Neural crest cell (in vitro differentiated cells): Measurements from ENCODE around the gene LRRC36. TPM values are rescaled to one million over a fixed set of nuclear protein-coding genes. Genes with fewer than 3 reads are reported as not detected.
"Not testable (repeated sequence)": the region's sequence is repeated elsewhere in the genome, so short reads cannot be mapped to it uniquely, and the experiment has no call there.

Source experiments
- DNase-seq: peaks from one replicate; pipeline ENCODE4 v3.0.0; 2021; ENCODE audit warnings: low read depth, mixed read lengths, low spot score
- H3K27ac Mint-ChIP-seq: one replicate; pipeline ENCODE4 v1.8.0; 2021; ENCODE audit warnings: mild to moderate bottlenecking, mixed read lengths; ENCODE audit not compliant: unreplicated experiment
- H3K27me3 Mint-ChIP-seq: 2 replicates; pipeline ENCODE4 v1.8.0; 2021; ENCODE audit warnings: low read depth, mild to moderate bottlenecking, mixed read lengths
- H3K36me3 Mint-ChIP-seq: 2 replicates; pipeline ENCODE4 v1.8.0; 2021; ENCODE audit warnings: low read depth, mild to moderate bottlenecking, mixed read lengths
- H3K4me1 Mint-ChIP-seq: 2 replicates; pipeline ENCODE4 v1.8.0; 2021; ENCODE audit warnings: mixed read lengths
- H3K4me3 Mint-ChIP-seq: one replicate; pipeline ENCODE4 v1.8.0; 2021; ENCODE audit warnings: mild to moderate bottlenecking, mixed read lengths
- H3K9me3 Mint-ChIP-seq: 2 replicates; pipeline ENCODE4 v1.8.0; 2021; ENCODE audit warnings: mixed read lengths
- total RNA-seq: library from RNA; stranded (reverse); gene quantifications from 2 replicates; pipeline ENCODE4 v1.2.1, GENCODE V29; 2021
- TF ChIP-seq, protein P1 (sequence below): fragments of 200-600 bp; sonication (generic); conservative IDR thresholded peaks from 2 replicates; pipeline ENCODE4 v1.5.0; 2021; ENCODE audit warnings: antibody characterized with exemption, mild to moderate bottlenecking

Gene LRRC36
- total RNA-seq, 1 donor from 2014 or later: 0.21 TPM

DNA sequence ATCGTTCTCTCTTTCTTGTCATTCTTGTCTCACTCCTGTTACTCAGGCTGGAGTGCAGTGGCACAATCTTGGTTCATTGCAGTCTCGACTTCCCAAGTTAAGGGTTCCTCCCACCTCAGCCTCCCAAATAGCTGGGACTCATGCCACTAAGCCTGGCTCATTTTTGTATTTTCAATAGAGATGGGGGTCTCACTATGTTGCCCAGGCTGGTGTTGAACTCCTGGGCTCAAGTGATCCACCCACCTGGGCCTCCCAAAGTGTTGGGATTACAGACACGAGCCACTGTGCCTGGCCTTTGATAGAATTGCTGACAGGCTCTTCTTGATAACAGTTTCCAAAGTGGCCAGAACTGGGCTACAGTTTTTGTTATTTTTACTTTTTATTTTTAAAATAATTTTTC lies 34.4 kb downstream of the LRRC36 start:
- no peak overlapping the region for H3K27ac Mint-ChIP-seq
- H3K4me1 Mint-ChIP-seq: peaks cover 18% of the 10 kb centered on the region
- TF ChIP-seq, protein P1, sequence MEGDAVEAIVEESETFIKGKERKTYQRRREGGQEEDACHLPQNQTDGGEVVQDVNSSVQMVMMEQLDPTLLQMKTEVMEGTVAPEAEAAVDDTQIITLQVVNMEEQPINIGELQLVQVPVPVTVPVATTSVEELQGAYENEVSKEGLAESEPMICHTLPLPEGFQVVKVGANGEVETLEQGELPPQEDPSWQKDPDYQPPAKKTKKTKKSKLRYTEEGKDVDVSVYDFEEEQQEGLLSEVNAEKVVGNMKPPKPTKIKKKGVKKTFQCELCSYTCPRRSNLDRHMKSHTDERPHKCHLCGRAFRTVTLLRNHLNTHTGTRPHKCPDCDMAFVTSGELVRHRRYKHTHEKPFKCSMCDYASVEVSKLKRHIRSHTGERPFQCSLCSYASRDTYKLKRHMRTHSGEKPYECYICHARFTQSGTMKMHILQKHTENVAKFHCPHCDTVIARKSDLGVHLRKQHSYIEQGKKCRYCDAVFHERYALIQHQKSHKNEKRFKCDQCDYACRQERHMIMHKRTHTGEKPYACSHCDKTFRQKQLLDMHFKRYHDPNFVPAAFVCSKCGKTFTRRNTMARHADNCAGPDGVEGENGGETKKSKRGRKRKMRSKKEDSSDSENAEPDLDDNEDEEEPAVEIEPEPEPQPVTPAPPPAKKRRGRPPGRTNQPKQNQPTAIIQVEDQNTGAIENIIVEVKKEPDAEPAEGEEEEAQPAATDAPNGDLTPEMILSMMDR: no peak
- no peak for DNase-seq
- no peak overlapping the region for H3K4me3 Mint-ChIP-seq
- no peaks in the 10 kb centered on the region for H3K9me3 Mint-ChIP-seq
- peaks cover 5% of the 10 kb centered on the region for H3K27me3 Mint-ChIP-seq
- H3K36me3 Mint-ChIP-seq: no peaks in the 10 kb centered on the region

DNA sequence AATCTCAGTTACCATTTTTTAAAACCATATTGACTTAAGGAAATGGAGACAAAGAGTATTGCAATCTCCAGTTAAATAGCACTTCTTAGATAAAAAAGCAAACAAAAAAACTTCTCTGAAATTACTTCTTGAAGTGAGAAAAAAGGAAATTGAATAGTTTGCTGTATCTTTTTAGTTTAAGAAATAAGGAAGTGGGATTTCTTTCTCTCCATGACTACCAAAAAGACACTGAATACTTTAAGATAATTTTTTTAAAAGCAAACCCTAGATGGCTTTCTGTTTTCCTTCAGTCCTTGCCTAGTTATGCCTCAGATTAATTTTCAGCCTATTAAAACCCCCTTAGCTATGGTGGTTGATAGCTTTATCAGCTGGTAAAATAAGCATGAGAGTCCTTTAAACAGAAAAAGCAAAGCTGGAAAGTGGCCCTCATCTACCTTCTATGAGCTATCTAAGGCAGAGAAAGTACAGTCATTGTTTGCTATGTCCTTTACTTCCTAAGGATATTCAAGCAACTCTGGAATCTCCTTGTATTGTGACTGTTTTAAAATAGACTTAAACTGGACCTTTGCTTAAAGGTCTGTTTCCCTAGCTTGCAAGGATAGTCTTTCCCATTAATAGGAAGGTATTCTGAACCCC lies 38.1 kb downstream of the LRRC36 start:
- no peak overlapping the region for H3K27ac Mint-ChIP-seq
- TF ChIP-seq, protein P1: no peak
- DNase-seq: no peak
- H3K36me3 Mint-ChIP-seq: no peaks in the 10 kb centered on the region
- H3K4me1 Mint-ChIP-seq: peaks cover 18% of the 10 kb centered on the region
- no peaks in the 10 kb centered on the region for H3K9me3 Mint-ChIP-seq
- H3K27me3 Mint-ChIP-seq: peaks cover 8% of the 10 kb centered on the region
- no peak overlapping the region for H3K4me3 Mint-ChIP-seq

DNA sequence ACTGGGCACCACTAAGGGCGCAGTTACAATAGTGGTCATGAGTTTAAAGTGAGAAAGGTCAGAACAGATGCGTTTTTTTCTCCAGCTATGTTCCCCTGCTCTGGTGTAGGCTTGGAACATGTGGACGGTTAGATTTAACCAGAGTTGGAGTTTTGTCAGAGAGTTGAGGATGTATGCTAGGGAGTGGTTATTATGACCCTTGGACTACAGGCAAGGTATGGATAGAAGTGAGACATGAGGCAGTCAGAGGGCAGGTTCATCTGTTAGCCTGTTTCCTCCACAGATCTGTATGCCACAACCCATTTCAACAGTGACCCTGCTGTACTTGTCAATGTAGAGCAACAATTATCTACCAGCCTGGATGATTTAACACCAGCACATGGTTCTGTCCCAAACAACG lies 44.0 kb downstream of the LRRC36 start:
- Mint-ChIP-seq H3K9me3 (no peaks in the 10 kb centered on the region), H3K4me1 (peaks cover 6% of the 10 kb centered on the region), H3K36me3 (no peaks in the 10 kb centered on the region), H3K27me3 (peaks cover 9% of the 10 kb centered on the region), H3K27ac (no peak overlapping the region), H3K4me3 (no peak overlapping the region)
- TF ChIP-seq, protein P1: no peak
- no peak for DNase-seq

GRCh38 chr16:67372664-67373063 lies 46.0 kb downstream of the LRRC36 start:
- H3K36me3 Mint-ChIP-seq: no peaks in the 10 kb centered on the region

GRCh38 chr16:67376012-67376411 lies 49.4 kb downstream of the LRRC36 start:
- Mint-ChIP-seq H3K27me3 (peaks cover 10% of the 10 kb centered on the region), H3K4me1 (peaks cover 11% of the 10 kb centered on the region)
- not testable (repeated sequence) for H3K27ac Mint-ChIP-seq, H3K4me3 Mint-ChIP-seq, DNase-seq, H3K36me3 Mint-ChIP-seq, H3K9me3 Mint-ChIP-seq

More at GRCh38 chr16:67372664-67373063, 46.0 kb downstream of the LRRC36 start:
- H3K27ac Mint-ChIP-seq: no peak overlapping the region
- peaks cover 10% of the 10 kb centered on the region for H3K27me3 Mint-ChIP-seq
- TF ChIP-seq, protein P1: peak; percentile 65
- no peak for DNase-seq
- peaks cover 11% of the 10 kb centered on the region for H3K4me1 Mint-ChIP-seq
- no peaks in the 10 kb centered on the region for H3K9me3 Mint-ChIP-seq
- H3K4me3 Mint-ChIP-seq: no peak overlapping the region

DNA sequence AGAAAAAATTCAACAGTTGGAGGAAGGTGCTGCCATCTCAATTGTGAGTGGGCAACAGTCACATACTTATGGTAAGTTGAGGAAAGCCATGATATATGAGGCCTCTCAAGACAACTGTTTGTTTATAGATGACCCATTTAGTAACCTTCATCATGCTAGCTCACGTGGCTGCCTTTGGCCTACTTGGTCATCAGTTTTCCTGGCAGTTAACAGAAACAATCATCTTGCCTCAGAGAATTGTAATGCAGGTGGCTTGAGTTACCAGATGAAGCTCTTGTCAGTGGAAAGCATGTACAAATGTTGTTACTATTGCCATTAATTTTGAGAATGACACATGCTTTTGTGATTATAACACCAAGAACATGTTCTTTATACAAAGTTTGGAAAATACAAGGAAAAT lies 52.0 kb downstream of the LRRC36 start:
- Mint-ChIP-seq H3K27ac (no peak overlapping the region), H3K9me3 (no peaks in the 10 kb centered on the region), H3K4me1 (peaks cover 11% of the 10 kb centered on the region), H3K4me3 (no peak overlapping the region), H3K36me3 (no peaks in the 10 kb centered on the region), H3K27me3 (peaks cover 4% of the 10 kb centered on the region)
- no peak for DNase-seq
- TF ChIP-seq, protein P1: no peak
